NB4 (cell line): ENCODE measurements around the gene TNRC18.

Experiments
- MYC ChIP-seq: IDR thresholded peaks from 2 replicates; pipeline ENCODE4 v1.6.1; 2011; ENCODE audit warnings: low read depth, low read length
- POLR2A ChIP-seq: IDR thresholded peaks from 2 replicates; pipeline ENCODE4 v1.6.1; 2011; ENCODE audit warnings: mild to moderate bottlenecking; ENCODE audit not compliant: insufficient read length; ENCODE audit errors: extremely low read depth
- TF ChIP-seq, protein P1 (sequence below): IDR thresholded peaks from one replicate; pipeline ENCODE4 v1.5.1; 2012; ENCODE audit warnings: low read depth, low read length

DNA sequence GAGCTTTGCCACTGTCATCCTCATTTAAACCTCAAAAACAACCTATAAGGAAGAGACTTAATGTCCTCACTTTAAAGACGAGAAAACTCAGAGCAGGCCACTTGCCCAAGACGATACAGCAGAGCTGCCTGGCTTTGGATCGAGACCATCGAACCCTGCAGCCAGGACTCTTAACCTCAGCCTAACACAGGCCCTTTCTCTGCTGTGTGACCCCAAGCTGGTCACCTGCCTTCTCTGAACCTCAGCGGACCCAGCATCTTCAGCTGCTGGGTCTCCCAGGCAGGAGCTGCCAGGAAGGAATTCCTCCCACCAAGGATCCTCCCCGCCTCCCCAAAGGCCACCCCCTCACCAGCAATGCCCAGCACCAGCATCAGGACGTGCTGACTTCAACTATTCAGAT lies 32.7 kb downstream of the TNRC18 start:
- TF ChIP-seq, protein P1, sequence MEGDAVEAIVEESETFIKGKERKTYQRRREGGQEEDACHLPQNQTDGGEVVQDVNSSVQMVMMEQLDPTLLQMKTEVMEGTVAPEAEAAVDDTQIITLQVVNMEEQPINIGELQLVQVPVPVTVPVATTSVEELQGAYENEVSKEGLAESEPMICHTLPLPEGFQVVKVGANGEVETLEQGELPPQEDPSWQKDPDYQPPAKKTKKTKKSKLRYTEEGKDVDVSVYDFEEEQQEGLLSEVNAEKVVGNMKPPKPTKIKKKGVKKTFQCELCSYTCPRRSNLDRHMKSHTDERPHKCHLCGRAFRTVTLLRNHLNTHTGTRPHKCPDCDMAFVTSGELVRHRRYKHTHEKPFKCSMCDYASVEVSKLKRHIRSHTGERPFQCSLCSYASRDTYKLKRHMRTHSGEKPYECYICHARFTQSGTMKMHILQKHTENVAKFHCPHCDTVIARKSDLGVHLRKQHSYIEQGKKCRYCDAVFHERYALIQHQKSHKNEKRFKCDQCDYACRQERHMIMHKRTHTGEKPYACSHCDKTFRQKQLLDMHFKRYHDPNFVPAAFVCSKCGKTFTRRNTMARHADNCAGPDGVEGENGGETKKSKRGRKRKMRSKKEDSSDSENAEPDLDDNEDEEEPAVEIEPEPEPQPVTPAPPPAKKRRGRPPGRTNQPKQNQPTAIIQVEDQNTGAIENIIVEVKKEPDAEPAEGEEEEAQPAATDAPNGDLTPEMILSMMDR: no peak
- TF ChIP-seq POLR2A (no peak), MYC (no peak)
